Sigmoid colon (tissue), 4 donors: ENCODE results near the gene TROAP.

Experiments
- CTCF ChIP-seq, 4 experiments: fragments of 450-650 bp in 3 of 4; fragments of 200-600 bp in 1 of 4; IDR thresholded peaks; one replicate each; pipeline ENCODE4 v1.5.1; 2016 to 2019; ENCODE audit warnings: antibody characterized with exemption in 4 of 4, mild to moderate bottlenecking in 3 of 4, moderate library complexity in 2 of 4
- EP300 ChIP-seq, 4 donors: sonication (generic); formaldehyde crosslinking; IDR thresholded peaks; one replicate each; pipeline ENCODE4 v1.6.1; 2017; ENCODE audit warnings: antibody characterized with exemption in 4 of 4
- POLR2A ChIP-seq, 2 donors: fragments of 450-650 bp; IDR thresholded peaks; one replicate each; pipeline ENCODE4 v1.6.1; 2016; ENCODE audit warnings: antibody characterized with exemption in 2 of 2, mild to moderate bottlenecking in 2 of 2, moderate library complexity in 2 of 2

DNA sequence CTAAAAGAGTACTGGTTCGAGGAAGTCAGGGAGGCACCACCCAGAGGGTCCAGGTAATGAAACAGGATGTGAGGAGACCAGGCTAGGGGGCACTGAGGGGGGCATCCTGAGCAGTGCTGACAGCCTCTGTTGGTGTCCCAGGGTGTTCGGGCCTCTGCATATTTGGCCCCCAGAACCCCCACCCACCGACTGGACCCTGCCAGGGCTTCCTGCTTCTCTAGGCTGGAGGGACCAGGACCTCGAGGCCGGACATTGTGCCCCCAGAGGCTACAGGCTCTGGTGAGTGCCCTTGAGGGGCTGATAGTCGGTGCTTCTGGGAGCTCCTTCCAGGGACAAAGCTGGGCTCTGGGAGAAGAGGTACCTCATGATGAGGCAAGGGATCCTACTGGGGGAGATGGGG lies 2.6 kb downstream of the TROAP start:
- no peak for TF ChIP-seq CTCF (IDR thresholded peaks at IDR 0.05)
- TF ChIP-seq EP300 (IDR thresholded peaks at IDR 0.05): no peak
- no peak for TF ChIP-seq POLR2A (IDR thresholded peaks at IDR 0.05)
